Mucosa of rectum (tissue), 2 donors: ENCODE data around the gene VMAC.
A peak's percentile ranks its signal among the peaks of the same experiment; 100 is the strongest.

Experiments
- H3K27ac ChIP-seq, 2 donors: one replicate each; pipeline ENCODE4 v1.7.0; 2013; ENCODE audit warnings: inconsistent platforms in 2 of 2, low read depth in 2 of 2, low read length in 2 of 2
- H3K27me3 ChIP-seq, 2 donors: one replicate each; pipeline ENCODE4 v1.7.0; 2013; ENCODE audit warnings: low read length in 2 of 2; ENCODE audit not compliant: control insufficient read depth in 2 of 2, insufficient read depth in 2 of 2
- H3K36me3 ChIP-seq, 2 donors: one replicate each; pipeline ENCODE4 v1.7.0; 2013; ENCODE audit warnings: low read length in 2 of 2; ENCODE audit not compliant: control insufficient read depth in 2 of 2, insufficient read depth in 2 of 2
- H3K4me1 ChIP-seq, 2 donors: one replicate each; pipeline ENCODE4 v1.7.0; 2013; ENCODE audit warnings: low read length in 2 of 2, mild to moderate bottlenecking in 1 of 2; ENCODE audit not compliant: control insufficient read depth in 2 of 2, insufficient read depth in 2 of 2
- H3K4me3 ChIP-seq, 2 donors: one replicate each; pipeline ENCODE4 v1.7.0; 2013; ENCODE audit warnings: low read length in 2 of 2
- H3K9ac ChIP-seq, 2 donors: one replicate each; pipeline ENCODE4 v1.7.0; 2013; ENCODE audit warnings: low read length in 2 of 2, low read depth in 1 of 2, mild to moderate bottlenecking in 1 of 2
- H3K9me3 ChIP-seq, 2 donors: one replicate each; pipeline ENCODE4 v1.7.0; 2013; ENCODE audit warnings: low read length in 2 of 2; ENCODE audit not compliant: control insufficient read depth in 2 of 2
- donor health status: healthy.
- donor health status: Normal muscosa, but diverticular disease.

Gene VMAC

DNA sequence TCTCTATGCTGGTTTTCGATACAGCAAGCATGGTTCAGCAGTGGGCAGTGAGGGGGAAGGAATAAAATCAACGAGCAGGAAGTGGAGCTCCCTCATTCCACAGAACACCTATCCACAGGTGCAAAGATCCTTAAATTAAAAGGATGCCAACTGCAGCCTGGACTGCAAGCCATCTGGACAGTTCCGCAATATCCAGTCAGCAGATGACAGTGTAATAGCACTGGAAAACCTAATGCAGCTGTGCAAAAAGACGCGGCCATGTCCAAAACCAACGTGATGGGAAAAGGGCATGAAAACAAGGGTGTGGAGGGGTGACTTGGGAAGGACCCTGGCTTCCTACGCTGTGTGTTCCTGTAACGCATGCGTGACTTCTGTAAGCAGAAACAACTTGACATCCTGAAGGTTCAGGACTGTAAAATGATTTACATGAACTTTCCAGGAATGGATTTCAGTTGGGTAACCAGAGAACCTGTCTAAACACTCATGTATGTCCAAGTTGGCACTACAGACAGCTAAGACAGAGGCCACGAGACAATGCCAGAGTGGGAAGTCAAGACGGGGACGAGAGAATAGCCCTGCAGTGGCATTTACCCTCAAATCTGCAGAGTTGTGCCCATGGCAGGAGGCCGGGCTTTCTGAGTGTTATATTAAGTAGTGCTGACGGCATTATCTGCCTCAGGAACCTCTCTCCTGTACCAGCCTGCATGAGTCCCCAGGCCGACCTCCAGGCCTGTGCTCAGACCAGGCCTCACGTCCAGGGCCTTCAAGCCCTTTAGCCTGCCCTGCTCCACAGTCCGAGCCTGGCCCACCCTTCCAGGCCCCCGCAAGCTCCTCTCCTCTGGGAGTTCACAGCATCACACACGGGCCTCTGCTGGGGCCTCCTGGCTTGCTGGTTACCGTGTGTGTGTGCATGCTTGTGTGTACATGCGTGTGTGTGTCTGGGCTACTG, 35.9 kb downstream of the VMAC start:
- Histone ChIP-seq H3K36me3 (peaks cover 25 to 32% of the 10 kb centered on the region in 2 donors), H3K9me3 (no peaks in the 10 kb centered on the region), H3K4me3 (no peak overlapping the region), H3K27me3 (no peaks in the 10 kb centered on the region), H3K4me1 (peaks cover 6 to 10% of the 10 kb centered on the region in 2 donors), H3K9ac (no peak overlapping the region), H3K27ac (no peak overlapping the region)

DNA sequence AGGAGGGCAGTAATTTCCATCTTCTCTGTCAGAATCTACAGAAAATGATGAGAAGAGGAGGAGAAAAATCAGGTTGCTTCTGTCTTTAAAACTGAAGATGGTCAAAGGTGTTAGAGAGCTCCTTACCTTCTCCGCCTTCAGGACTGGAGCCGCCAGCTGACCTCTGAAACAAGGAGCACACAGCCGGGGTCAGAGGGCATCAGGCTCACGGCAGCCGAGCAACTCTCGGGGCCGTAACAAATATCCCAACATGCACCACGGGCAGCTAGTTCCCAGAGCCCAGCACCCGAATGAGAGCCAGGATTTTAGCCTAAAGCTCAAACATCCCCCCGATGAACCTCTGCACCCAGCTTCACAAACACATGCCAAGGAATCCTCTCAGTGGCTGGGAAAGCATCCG, 37.0 kb downstream of the VMAC start:
- Histone ChIP-seq H3K4me3 (no peak overlapping the region), H3K27me3 (no peaks in the 10 kb centered on the region), H3K9me3 (no peaks in the 10 kb centered on the region), H3K4me1 (peaks cover 7 to 10% of the 10 kb centered on the region in 2 donors), H3K27ac (peak overlapping the region in 1 of 2 donors; percentile 33), H3K36me3 (peaks cover 25 to 26% of the 10 kb centered on the region in 2 donors), H3K9ac (no peak overlapping the region)

DNA sequence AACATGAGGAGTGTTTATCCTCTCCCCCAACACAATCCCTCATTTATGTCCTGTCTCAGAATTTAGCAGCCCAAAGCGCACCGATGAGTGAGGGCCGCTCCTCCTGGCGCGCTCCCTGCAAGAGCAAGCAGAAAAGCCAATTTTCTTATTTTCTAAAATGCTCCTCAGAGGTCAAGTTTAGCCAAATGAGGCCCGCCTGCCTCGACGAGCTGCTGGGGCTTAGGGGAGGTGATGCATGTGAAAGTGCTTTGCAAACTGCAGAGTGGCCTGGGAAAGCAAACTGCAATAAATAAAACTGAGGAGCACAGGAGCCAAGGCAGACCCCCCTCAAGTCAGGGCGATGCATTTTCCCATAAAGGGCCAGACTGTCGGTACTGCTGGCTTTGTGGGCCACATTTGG, 38.4 kb downstream of the VMAC start:
- Histone ChIP-seq H3K4me3 (no peak overlapping the region), H3K27me3 (no peaks in the 10 kb centered on the region), H3K27ac (peak overlapping the region; percentile 34 to 38), H3K36me3 (peaks cover 22 to 29% of the 10 kb centered on the region in 2 donors), H3K9me3 (no peaks in the 10 kb centered on the region), H3K4me1 (peaks cover 8 to 10% of the 10 kb centered on the region in 2 donors), H3K9ac (no peak overlapping the region)

DNA sequence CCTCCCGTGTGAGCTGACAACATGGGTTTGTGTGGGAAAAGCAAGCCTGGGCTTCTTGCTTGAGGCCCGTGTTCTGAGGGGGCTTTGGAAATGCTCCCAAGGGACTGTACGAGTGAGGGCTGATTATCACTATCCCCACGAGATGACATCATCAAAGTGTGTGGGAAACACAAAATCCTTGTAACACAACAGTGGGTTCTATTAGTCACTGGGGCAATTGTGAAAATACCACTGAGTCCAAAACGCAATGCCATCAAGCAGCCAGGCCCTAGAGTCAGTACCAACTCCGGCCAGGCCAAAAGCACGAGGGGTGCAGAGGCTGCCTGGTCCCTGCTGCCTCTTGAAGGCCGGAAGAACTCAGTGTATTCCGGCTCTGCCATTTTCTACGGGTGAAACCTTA, 39.0 kb downstream of the VMAC start:
- Histone ChIP-seq H3K27ac (peak overlapping the region; percentile 34 to 38), H3K9ac (peak overlapping the region in 1 of 2 donors; percentile 8), H3K4me1 (peaks cover 11 to 13% of the 10 kb centered on the region in 2 donors), H3K27me3 (no peaks in the 10 kb centered on the region), H3K9me3 (no peaks in the 10 kb centered on the region), H3K36me3 (peaks cover 22 to 29% of the 10 kb centered on the region in 2 donors), H3K4me3 (no peak overlapping the region)

DNA sequence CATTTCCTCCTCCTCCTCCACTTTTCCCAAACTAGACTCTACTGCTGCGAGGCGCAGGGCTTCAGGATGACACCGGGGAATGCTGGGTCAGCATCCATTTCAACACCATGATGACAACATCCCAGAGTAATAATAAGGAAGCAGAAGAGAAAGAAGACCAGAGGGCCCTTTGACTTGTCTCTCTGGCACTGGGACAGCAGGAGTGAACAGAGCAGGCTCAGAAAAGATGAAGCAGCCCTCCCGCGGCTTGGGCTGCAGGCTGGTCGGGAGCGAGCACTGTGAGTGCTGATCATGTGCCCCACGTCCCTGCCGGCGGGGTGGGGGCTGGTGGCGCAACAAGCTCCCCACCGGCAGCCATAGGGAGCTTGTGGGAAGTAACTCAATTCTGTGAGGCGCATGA, 42.8 kb downstream of the VMAC start:
- H3K4me3 ChIP-seq = peak overlapping the region in 1 of 2 donors; percentile 13
- H3K27me3 ChIP-seq = no peaks in the 10 kb centered on the region
- H3K27ac ChIP-seq = peak overlapping the region; percentile 43 to 67
- no peaks in the 10 kb centered on the region for H3K9me3 ChIP-seq
- no peak overlapping the region for H3K9ac ChIP-seq
- H3K36me3 ChIP-seq = peaks cover 3 to 18% of the 10 kb centered on the region in 2 donors
- peaks cover 20 to 32% of the 10 kb centered on the region in 2 donors for H3K4me1 ChIP-seq

DNA sequence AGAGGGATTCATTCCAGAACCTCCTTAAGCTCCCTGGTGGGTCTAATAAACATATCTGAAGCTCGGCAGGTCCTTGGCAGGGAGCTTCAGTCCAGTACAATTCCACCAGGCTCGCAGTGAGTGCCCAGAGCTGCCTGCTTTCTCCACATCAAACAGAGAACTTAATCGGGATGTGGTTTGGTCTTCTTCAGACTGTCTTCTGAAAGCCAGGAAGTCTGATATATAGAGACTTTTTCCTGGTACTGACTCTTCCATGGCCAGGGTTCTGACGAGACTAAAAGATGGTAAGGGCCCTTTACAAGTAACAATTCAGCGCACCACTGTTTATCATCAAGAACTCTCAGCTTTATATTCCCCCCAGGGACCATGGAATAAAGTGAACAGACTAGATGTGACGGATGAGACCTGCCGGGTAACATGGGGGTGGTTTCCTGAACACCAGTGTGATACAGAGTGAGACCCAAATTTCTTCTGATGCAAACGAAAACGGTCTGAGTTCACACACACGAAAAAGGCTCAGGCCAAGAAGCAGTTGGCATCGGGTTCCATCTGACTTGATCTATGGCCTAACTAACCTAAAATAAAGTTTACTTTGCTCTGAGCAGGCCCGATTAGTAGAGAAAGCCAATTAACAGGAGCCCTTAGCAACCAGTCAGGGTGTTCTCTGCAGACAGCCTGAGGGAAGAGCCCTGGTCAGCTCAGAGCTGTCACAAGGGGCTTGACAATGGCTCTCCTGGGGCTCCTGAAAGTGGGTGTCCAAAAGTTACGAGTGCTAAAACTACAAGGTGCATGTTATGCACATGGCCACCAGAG, 44.3 kb downstream of the VMAC start:
- H3K9ac ChIP-seq = peak overlapping the region in 1 of 2 donors; percentile 5
- H3K4me1 ChIP-seq = peaks cover 29 to 40% of the 10 kb centered on the region in 2 donors
- H3K27me3 ChIP-seq = no peaks in the 10 kb centered on the region
- H3K9me3 ChIP-seq = no peaks in the 10 kb centered on the region
- no peak overlapping the region for H3K4me3 ChIP-seq
- H3K36me3 ChIP-seq = peaks cover 3 to 18% of the 10 kb centered on the region in 2 donors
- H3K27ac ChIP-seq = peak overlapping the region in 1 of 2 donors; percentile 56

DNA sequence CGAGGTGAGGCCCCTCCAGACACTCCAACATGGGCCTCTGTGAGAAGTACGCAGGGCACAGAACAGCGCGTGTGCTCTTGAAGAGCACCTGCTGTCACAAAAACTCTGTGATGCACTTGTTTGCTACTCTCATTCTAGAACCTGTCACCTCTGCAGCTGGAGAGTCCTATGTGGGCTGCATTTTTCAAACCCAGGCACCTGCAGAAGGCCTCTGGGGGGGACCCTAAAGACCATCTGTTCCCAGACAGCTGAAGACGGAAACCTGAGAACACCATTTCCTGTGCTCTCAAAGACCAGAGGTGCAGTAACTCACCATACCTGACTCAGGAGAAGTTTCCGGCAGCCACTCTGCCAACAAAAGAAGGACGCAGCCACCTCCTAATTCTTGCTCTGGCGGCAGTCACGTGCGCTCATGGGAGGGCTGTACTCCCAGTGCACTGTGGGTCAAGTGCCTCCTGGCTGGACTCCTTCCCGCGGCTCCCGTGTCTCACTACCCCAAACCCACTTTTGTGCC, 45.2 kb downstream of the VMAC start:
- no peak overlapping the region for H3K9ac ChIP-seq
- peaks cover 38 to 45% of the 10 kb centered on the region in 2 donors for H3K4me1 ChIP-seq
- H3K4me3 ChIP-seq = no peak overlapping the region
- H3K27ac ChIP-seq = peak overlapping the region in 1 of 2 donors; percentile 56
- H3K9me3 ChIP-seq = no peaks in the 10 kb centered on the region
- H3K36me3 ChIP-seq = peaks cover 3 to 18% of the 10 kb centered on the region in 2 donors
- no peaks in the 10 kb centered on the region for H3K27me3 ChIP-seq

DNA sequence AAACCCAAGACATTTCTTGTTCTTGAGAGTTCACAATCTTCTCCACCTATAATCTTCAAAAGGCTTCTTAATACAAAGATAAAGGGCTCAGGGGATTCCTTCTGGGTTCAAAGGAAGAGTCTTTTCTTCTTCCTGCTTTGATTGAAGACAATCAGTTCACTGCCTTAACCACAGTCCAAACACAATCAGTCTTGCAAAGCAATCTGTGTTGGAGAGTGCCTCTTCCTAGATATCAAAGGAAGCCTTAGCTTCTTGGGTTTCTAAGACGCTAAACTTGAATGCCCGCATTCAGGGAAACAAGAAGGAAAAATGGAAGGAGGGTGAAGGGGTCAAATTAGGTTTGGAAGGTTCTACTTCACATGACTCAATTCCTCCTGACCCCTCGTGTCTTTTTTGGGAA, 46.1 kb downstream of the VMAC start:
- no peak overlapping the region for H3K27ac ChIP-seq
- H3K4me3 ChIP-seq = no peak overlapping the region
- H3K9ac ChIP-seq = no peak overlapping the region

DNA sequence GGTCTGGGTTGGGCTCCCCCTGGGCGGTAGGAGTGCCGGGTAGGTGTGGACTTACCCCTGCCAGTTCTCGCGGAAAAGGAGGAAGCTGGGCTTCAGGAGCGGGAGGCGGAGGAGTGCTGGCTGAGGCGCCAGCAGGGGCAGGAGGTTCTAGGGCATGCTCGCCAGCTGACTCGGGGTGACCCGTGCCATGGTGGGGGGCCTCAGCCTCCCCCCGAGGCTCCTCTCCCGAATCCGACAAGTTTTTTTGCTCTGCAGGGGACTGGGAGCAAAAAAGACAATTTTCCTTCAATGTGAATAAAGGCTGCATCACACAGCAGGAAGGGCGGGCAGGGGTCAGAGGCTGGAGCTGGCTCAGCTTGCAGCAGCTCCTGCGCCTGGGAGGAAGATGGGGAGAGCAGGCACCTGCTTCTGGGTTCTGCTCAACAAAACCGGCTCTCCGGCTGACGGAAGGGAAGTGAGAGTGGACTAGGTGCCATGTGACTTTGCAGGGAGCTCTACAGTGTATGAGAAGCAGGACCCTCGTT, 46.7 kb downstream of the VMAC start:
- H3K36me3 ChIP-seq = peaks cover 3 to 14% of the 10 kb centered on the region in 2 donors
- no peaks in the 10 kb centered on the region for H3K9me3 ChIP-seq
- H3K27ac ChIP-seq = peak overlapping the region in 1 of 2 donors; percentile 43
- H3K4me3 ChIP-seq = no peak overlapping the region
- no peak overlapping the region for H3K9ac ChIP-seq
- H3K4me1 ChIP-seq = peaks cover 43 to 45% of the 10 kb centered on the region in 2 donors
- H3K27me3 ChIP-seq = no peaks in the 10 kb centered on the region

More for the DNA sequence above, 46.1 kb downstream of the VMAC start:
- peaks cover 43 to 45% of the 10 kb centered on the region in 2 donors for H3K4me1 ChIP-seq
- no peaks in the 10 kb centered on the region for H3K27me3 ChIP-seq
- H3K9me3 ChIP-seq = no peaks in the 10 kb centered on the region
- peaks cover 3 to 14% of the 10 kb centered on the region in 2 donors for H3K36me3 ChIP-seq
